ENCODE data around the gene RP2. TPM values are rescaled to one million over a fixed set of nuclear protein-coding genes. Genes with fewer than 3 reads are reported as not detected.

RP2 gene
- total RNA-seq, 2 experiments from 2014 or later = 10.8 to 11.1 TPM

DNA sequence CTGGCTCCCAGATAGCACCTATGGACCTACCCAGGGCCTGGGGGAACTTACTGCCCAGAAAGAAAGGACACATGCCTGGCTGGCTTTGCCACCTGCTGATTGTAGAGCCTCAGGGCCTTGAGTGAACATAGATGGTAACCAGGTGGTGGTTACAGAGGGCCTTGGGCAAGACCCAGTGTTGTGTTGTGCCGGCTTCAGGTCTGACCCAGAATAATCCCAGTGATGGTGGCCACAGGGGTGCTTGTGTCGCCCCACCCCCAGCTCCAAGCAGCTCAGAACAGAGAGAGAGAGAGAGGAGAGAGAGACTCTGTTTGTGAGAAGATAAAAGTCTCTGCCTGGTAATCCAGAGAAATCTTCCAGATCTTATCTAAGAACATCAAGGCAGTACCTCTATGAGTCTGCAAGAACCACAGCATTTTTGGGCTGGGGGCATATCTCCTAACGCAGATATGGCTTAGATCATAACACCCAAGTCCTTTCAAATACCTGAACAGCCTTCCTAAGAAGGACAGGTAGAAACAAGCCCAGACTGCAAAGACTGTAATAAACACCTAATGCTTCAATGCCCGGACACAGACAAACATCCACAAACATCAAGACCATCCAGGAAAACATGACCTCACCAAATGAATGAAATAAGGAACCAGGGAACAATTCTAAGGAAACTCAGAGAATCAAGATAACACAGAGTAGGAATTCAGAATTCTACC, 16.3 kb upstream of the RP2 start:
- no peak for ATAC-seq (ENCODE audit: low read depth)
- H3K27ac Mint-ChIP-seq = no peak overlapping the region
- no peaks in the 10 kb centered on the region for H3K27me3 Mint-ChIP-seq
- H3K4me1 Mint-ChIP-seq = no peaks in the 10 kb centered on the region
- POLR2A ChIA-PET = no interaction called here
- DNase-seq = no peak
- no peaks in the 10 kb centered on the region for H3K9me3 Mint-ChIP-seq
- no peak overlapping the region for H3K4me3 Mint-ChIP-seq
- H3K36me3 Mint-ChIP-seq = no peaks in the 10 kb centered on the region

DNA sequence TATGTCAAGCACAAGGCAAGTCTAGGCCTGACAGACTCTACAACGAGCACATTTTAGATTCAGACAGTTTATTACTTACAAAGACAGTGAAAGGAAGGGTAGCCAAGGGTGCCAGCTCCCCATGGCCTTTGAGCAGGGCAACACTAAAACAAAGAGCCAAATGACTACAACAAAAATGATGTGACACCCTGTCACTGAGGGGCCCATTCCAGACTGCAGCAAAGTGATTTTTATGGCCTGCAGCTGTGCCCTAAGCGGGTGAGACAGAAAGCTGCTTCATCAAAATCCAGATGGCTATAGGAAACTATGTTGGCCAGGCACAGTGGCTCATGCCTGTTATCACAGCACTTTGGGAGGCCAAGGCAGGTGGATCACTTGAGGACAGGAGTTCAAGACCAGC, 13.4 kb upstream of the RP2 start:
- H3K9me3 Mint-ChIP-seq = no peaks in the 10 kb centered on the region
- H3K27ac Mint-ChIP-seq = no peak overlapping the region
- no peak for ATAC-seq (ENCODE audit: low read depth)
- POLR2A ChIA-PET = no interaction called here
- no peak for DNase-seq
- H3K4me3 Mint-ChIP-seq = no peak overlapping the region
- peaks cover 2% of the 10 kb centered on the region for H3K27me3 Mint-ChIP-seq
- H3K4me1 Mint-ChIP-seq = no peaks in the 10 kb centered on the region
- no peaks in the 10 kb centered on the region for H3K36me3 Mint-ChIP-seq

DNA sequence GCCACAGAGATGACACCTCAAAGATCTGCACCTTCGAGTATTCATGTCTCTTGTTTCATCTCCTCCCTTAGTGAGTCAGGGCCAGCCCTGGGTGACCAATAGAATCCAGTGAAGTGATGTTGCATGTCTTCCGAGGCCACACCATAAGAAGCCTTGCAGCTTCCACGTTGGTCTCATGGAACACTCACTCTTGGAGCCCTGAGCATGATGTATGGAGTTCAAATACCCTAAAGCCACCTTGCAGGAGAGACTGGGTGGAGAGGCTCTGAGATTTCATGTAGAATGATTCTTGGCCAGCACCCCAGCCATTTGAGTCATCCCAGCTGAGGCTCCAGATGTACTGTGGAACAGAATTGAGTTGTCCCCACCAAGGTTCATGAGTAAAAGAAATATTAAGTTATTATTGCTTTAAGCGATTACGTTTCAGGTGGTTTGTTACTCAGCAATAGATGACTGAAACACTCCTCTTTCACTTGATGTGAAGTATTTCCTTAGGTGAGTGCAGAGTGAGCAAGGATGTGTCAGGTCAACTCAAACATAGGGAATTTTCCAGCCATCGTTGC, 5.0 kb upstream of the RP2 start:
- H3K36me3 Mint-ChIP-seq = no peaks in the 10 kb centered on the region
- peaks cover 8% of the 10 kb centered on the region for H3K27me3 Mint-ChIP-seq
- H3K4me1 Mint-ChIP-seq = peaks cover 2% of the 10 kb centered on the region
- no peaks in the 10 kb centered on the region for H3K9me3 Mint-ChIP-seq
- ATAC-seq (ENCODE audit: low read depth) (no peak), DNase-seq (no peak)
- H3K27ac Mint-ChIP-seq = no peak overlapping the region
- POLR2A ChIA-PET = no interaction called here
- no peak overlapping the region for H3K4me3 Mint-ChIP-seq

GRCh38 chrX:46837558-46838485, 979 bp downstream of the RP2 start:
- Mint-ChIP-seq H3K4me1 (peaks cover 2% of the 10 kb centered on the region), H3K4me3 (peak overlapping the region; percentile 89), H3K27me3 (peaks cover 6% of the 10 kb centered on the region), H3K36me3 (peaks cover 4% of the 10 kb centered on the region), H3K9me3 (no peaks in the 10 kb centered on the region), H3K27ac (peak overlapping the region; percentile 91)
- no peak for ATAC-seq (ENCODE audit: low read depth)
- POLR2A ChIA-PET = no interaction called here
- DNase-seq = no peak

GRCh38 chrX:46838486-46838870, 1.6 kb downstream of the RP2 start:
- peaks cover 7% of the 10 kb centered on the region for H3K36me3 Mint-ChIP-seq
- ATAC-seq (ENCODE audit: low read depth) (no peak), DNase-seq (no peak)
- POLR2A ChIA-PET = no interaction called here
- H3K4me1 Mint-ChIP-seq = peaks cover 3% of the 10 kb centered on the region
- peaks cover under 1% of the 10 kb centered on the region for H3K27me3 Mint-ChIP-seq
- peak overlapping the region; percentile 89 for H3K4me3 Mint-ChIP-seq
- H3K9me3 Mint-ChIP-seq = no peaks in the 10 kb centered on the region
- peak overlapping the region; percentile 91 for H3K27ac Mint-ChIP-seq

DNA sequence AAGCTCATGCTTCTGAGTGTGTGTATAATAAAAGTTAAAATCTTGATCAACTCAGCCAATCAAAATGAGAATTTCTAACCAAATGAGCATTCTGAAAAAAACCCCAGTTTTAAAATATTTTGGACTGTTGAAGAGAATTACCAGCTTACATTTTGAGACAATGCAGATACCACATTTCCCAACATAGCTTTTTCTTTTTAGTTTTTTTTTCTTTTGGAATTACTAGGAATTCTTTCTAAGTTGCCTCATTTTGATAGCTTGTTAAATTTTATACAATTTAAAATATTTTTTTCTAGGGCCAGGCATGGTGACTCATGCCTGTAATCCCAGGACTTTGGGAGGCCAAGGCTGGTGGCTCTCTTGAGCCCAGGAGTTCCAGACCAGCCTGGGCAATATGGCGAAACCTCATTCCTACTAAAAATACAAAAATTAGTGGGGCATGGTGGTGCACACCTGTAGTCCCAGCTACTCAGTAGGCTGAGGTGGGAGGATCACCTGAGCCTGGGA, 2.2 kb downstream of the RP2 start:
- H3K9me3 Mint-ChIP-seq = no peaks in the 10 kb centered on the region
- H3K4me1 Mint-ChIP-seq = peaks cover 3% of the 10 kb centered on the region

GRCh38 chrX:46840946-46841345, 4.1 kb downstream of the RP2 start:
- Mint-ChIP-seq H3K4me3 (no peak overlapping the region), H3K36me3 (peaks cover 9% of the 10 kb centered on the region), H3K27me3 (no peaks in the 10 kb centered on the region), H3K4me1 (peaks cover 3% of the 10 kb centered on the region), H3K9me3 (no peaks in the 10 kb centered on the region), H3K27ac (no peak overlapping the region)
- no peak for DNase-seq
- no peak for ATAC-seq (ENCODE audit: low read depth)
- POLR2A ChIA-PET = no interaction called here

More for the DNA sequence above, 2.2 kb downstream of the RP2 start:
- no peak for DNase-seq
- POLR2A ChIA-PET = no interaction called here
- H3K27ac Mint-ChIP-seq = no peak overlapping the region
- peak overlapping the region; percentile 89 for H3K4me3 Mint-ChIP-seq
- ATAC-seq (ENCODE audit: low read depth) = no peak
- H3K36me3 Mint-ChIP-seq = peaks cover 7% of the 10 kb centered on the region
- H3K27me3 Mint-ChIP-seq = no peaks in the 10 kb centered on the region

- Mint-ChIP-seq H3K27ac (no peak overlapping the region), H3K36me3 (peaks cover 9% of the 10 kb centered on the region), H3K9me3 (no peaks in the 10 kb centered on the region), H3K4me1 (peaks cover 2% of the 10 kb centered on the region), H3K27me3 (no peaks in the 10 kb centered on the region), H3K4me3 (no peak overlapping the region)
- ATAC-seq (ENCODE audit: low read depth) (no peak), DNase-seq (no peak)
- POLR2A ChIA-PET = no interaction called here
Measured at GRCh38 chrX:46841346-46841745, 4.5 kb downstream of the RP2 start.

DNA sequence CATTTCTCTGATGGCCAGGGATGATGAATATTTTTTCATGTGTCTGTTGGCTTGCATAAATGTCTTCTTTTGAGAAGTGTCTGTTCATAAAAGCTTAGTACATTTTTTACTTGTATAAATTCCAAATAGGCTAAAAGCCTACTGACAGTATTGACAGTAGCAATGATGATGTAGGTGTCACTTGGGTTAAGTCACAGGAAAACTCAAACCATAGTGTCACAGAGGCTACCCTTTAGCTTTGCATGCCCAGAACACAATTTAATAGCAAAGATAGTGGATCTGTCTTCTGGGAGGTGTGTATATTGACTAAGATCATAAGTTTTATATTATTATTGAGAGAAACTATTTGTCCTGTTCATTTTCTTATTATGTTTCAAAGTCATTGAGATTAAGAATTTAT, 8.1 kb downstream of the RP2 start:
- no peaks in the 10 kb centered on the region for H3K27me3 Mint-ChIP-seq
- H3K36me3 Mint-ChIP-seq = peaks cover 10% of the 10 kb centered on the region
- DNase-seq (no peak), ATAC-seq (ENCODE audit: low read depth) (no peak)
- H3K27ac Mint-ChIP-seq = no peak overlapping the region
- POLR2A ChIA-PET = no interaction called here
- no peaks in the 10 kb centered on the region for H3K9me3 Mint-ChIP-seq
- peaks cover 2% of the 10 kb centered on the region for H3K4me1 Mint-ChIP-seq
- no peak overlapping the region for H3K4me3 Mint-ChIP-seq

DNA sequence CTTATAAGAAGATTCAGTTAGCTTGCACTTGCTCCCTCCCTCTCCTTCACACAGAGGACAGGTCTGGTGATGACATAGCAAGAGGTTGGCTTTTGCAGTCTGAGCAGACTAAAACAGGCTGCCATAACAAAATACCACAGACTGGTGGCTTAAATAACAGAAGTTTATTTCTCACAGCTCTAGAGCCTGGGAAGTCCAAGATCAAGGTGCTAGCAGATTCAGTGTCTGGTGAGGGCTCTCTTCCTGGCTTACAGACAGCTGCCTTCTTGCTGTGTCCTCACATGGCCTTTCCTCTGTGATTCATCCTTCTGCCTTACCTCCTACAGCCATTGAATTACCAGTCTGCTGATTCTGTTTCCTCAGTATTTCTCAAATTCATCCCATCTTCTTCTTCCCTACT, 13.1 kb downstream of the RP2 start:
- H3K4me3 Mint-ChIP-seq = no peak overlapping the region
- POLR2A ChIA-PET = no interaction called here

GRCh38 chrX:46850771-46851170, 13.9 kb downstream of the RP2 start:
- POLR2A ChIA-PET = no interaction called here
- H3K4me1 Mint-ChIP-seq = peaks cover 5% of the 10 kb centered on the region
- H3K4me3 Mint-ChIP-seq = no peak overlapping the region
- H3K36me3 Mint-ChIP-seq = peaks cover 13% of the 10 kb centered on the region
- no peaks in the 10 kb centered on the region for H3K27me3 Mint-ChIP-seq
- DNase-seq = no peak
- ATAC-seq (ENCODE audit: low read depth) = no peak
- no peak overlapping the region for H3K27ac Mint-ChIP-seq
- H3K9me3 Mint-ChIP-seq = no peaks in the 10 kb centered on the region

More for the DNA sequence above, 13.1 kb downstream of the RP2 start:
- no peak overlapping the region for H3K27ac Mint-ChIP-seq
- no peak for DNase-seq
- H3K36me3 Mint-ChIP-seq = peaks cover 11% of the 10 kb centered on the region
- H3K27me3 Mint-ChIP-seq = no peaks in the 10 kb centered on the region
- ATAC-seq (ENCODE audit: low read depth) = no peak
- H3K9me3 Mint-ChIP-seq = no peaks in the 10 kb centered on the region
- H3K4me1 Mint-ChIP-seq = peaks cover 5% of the 10 kb centered on the region

DNA sequence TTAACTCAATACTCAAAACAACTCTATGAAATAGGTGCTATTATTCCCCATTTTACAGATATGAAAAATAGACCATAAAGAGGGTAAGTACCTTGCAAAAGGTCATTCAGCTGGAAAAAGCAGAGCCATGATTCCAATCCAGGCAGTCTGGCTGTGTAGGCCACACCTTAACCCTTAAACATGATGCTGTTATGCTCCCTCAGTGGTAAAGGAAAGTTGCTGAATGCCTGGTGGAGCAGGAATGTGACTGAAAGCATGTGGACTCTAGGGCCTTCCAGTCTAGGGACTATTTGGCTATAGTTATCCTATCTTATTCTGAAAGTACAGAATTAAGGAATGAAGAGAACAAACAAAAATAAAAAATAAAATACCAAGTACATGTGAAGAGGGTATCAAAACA, 19.6 kb downstream of the RP2 start:
- Mint-ChIP-seq H3K27me3 (no peaks in the 10 kb centered on the region), H3K9me3 (no peaks in the 10 kb centered on the region), H3K4me3 (no peak overlapping the region), H3K27ac (no peak overlapping the region), H3K4me1 (peaks cover 1% of the 10 kb centered on the region), H3K36me3 (peaks cover 12% of the 10 kb centered on the region)
- POLR2A ChIA-PET = no interaction called here
- no peak for ATAC-seq (ENCODE audit: low read depth)
- DNase-seq = no peak

GRCh38 chrX:46860557-46860956, 23.7 kb downstream of the RP2 start:
- DNase-seq (no peak), ATAC-seq (ENCODE audit: low read depth) (no peak)

More at GRCh38 chrX:46860557-46860956, 23.7 kb downstream of the RP2 start:
- Mint-ChIP-seq H3K36me3 (peaks cover 22% of the 10 kb centered on the region), H3K27me3 (no peaks in the 10 kb centered on the region), H3K9me3 (no peaks in the 10 kb centered on the region), H3K27ac (no peak overlapping the region), H3K4me1 (peaks cover 1% of the 10 kb centered on the region), H3K4me3 (no peak overlapping the region)
- POLR2A ChIA-PET = no interaction called here
